Stomach (tissue), 9 donors: ENCODE data around the gene PRDM16. TPM values are rescaled to one million over a fixed set of nuclear protein-coding genes. Genes with fewer than 3 reads are reported as not detected.

ENCODE experiments used
- DNase-seq, 2 donors: peaks; one replicate each; pipeline versions ENCODE4 v3.0.0 to v3.0.0-alpha.2; 2013 to 2019
- H3K27ac ChIP-seq, 5 donors: fragments of 200-600 bp in 4 of 5; sonication (generic) in 4 of 5; one replicate each; pipeline ENCODE4 v1.5.1; 2013 to 2019; ENCODE audit warnings: mild to moderate bottlenecking in 1 of 5, moderate library complexity in 1 of 5
- H3K27me3 ChIP-seq, 3 donors: fragments of 200-600 bp; sonication (generic); one replicate each; pipeline ENCODE4 v1.5.1; 2017 to 2019; ENCODE audit warnings: mixed run types in 1 of 3
- H3K36me3 ChIP-seq, 4 donors: fragments of 200-600 bp; sonication (generic); 1 replicate in 3 of 4; 2 replicates in 1 of 4; pipeline ENCODE4 v1.5.1; 2016 to 2019
- H3K4me1 ChIP-seq, 4 donors: fragments of 200-600 bp; sonication (generic); one replicate each; pipeline ENCODE4 v1.5.1; 2016 to 2019
- H3K4me3 ChIP-seq, 4 donors: fragments of 200-600 bp; sonication (generic) in 3 of 4; one replicate each; pipeline ENCODE4 v1.5.1; 2016 to 2019; ENCODE audit warnings: mild to moderate bottlenecking in 1 of 4
- H3K9me3 ChIP-seq, 4 donors: fragments of 200-600 bp; sonication (generic); one replicate each; pipeline ENCODE4 v1.5.1; 2016 to 2019
- CTCF ChIP-seq, 7 experiments: fragments of 450-650 bp in 4 of 7; fragments of 200-600 bp in 3 of 7; sonication (generic) in 3 of 7; IDR thresholded peaks; one replicate each; pipeline ENCODE4 v1.5.1; 2016 to 2019; ENCODE audit warnings: antibody characterized with exemption in 7 of 7, control low read depth in 2 of 7, mild to moderate bottlenecking in 1 of 7
- EP300 ChIP-seq: sonication (generic); formaldehyde crosslinking; IDR thresholded peaks from one replicate; pipeline ENCODE4 v1.6.1; 2017; ENCODE audit warnings: antibody characterized with exemption
- POLR2A ChIP-seq, 4 donors: fragments of 450-650 bp; IDR thresholded peaks; one replicate each; pipeline ENCODE4 v1.6.1; 2016; ENCODE audit warnings: antibody characterized with exemption in 4 of 4, control low read depth in 2 of 4, mild to moderate bottlenecking in 1 of 4, moderate library complexity in 1 of 4
- POLR2AphosphoS5 ChIP-seq, 3 donors: sonication (generic); formaldehyde crosslinking; IDR thresholded peaks; one replicate each; pipeline ENCODE4 v1.6.1; 2016; ENCODE audit warnings: antibody characterized with exemption in 3 of 3
- WGBS, 5 donors: extraction: QIAGEN DNeasy Blood & Tissue Kit in 3 of 5; methylation state at CpG; one replicate each; pipeline versions ENCODE4 v1.1.5 to v1.1.7; 2013 to 2018; 5-methylcytosine and 5-hydroxymethylcytosine counted together
- intact Hi-C: fragments of 100-400 bp; cut with DNase I; formaldehyde crosslinking; loops from one replicate; pipeline ENCODE4 v1.15.1; 2023; ENCODE audit warnings: low total_unique reads
- polyA plus RNA-seq, 3 donors: library from polyadenylated mRNA; stranded (reverse); fragments of 200-250 nt; gene quantifications; one replicate each; pipeline ENCODE4 v1.2.3, GENCODE V29; 2013
- total RNA-seq, 5 donors: library from RNA; depleted of rRNA; stranded (reverse); fragments of >200 nt; gene quantifications; one replicate each; pipeline versions ENCODE4 v1.1.0 to v1.2.3, GENCODE V29; 2014 to 2016
- donor health status: healthy with polysubstance abuse.
- donor health status: Bipolar disorder and iron deficiency.
- donor health status: healthy.

PRDM16 gene
- total and polyA plus RNA-seq, 8 donors: 0.29 to 222 (median 15.8) TPM

DNA sequence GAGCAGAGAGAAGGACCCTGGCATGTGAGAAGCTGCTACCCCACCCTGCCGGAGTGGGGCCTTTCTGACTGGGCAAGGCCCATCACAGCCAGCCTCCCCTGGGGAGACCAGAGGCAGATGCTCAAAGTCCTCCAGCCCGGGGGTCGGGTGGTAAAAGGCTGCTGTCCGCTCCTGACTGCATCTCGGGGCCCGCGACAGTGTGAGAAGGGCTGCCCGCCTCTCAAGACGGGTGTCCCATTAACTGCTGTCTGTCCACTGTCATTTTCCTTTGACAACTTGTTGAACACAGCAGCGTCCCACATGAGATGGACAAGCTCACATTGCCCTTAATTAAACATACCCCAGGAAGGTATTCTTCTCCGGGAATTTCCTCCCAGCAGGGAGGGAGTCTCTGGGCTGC is 294.0 kb downstream of the PRDM16 start:
- no peak for DNase-seq
- peaks cover 0 to 24% (median 0%) of the 10 kb centered on the region in 3 donors for H3K27me3 ChIP-seq
- no peaks in the 10 kb centered on the region for H3K9me3 ChIP-seq
- H3K27ac ChIP-seq: no peak overlapping the region
- peaks cover 20 to 42% (median 35%) of the 10 kb centered on the region in 4 donors for H3K4me1 ChIP-seq
- no peak overlapping the region for H3K4me3 ChIP-seq
- no peak for TF ChIP-seq CTCF (IDR thresholded peaks at IDR 0.05)
- TF ChIP-seq EP300: no peak
- TF ChIP-seq POLR2AphosphoS5 (IDR thresholded peaks at IDR 0.05): no peak
- no peak for TF ChIP-seq POLR2A (IDR thresholded peaks at IDR 0.05)
- intact Hi-C loops: no loop called here
- H3K36me3 ChIP-seq: no peaks in the 10 kb centered on the region
- WGBS, 5 donors: 87 to 93% (median 91%) methylated on average over 10 to 11 of the region's 11 CpGs

GRCh38 chr1:3363756-3364155 is 294.8 kb downstream of the PRDM16 start:
- Histone ChIP-seq H3K4me3 (no peak overlapping the region), H3K4me1 (peaks cover 20 to 48% (median 38%) of the 10 kb centered on the region in 4 donors), H3K36me3 (no peaks in the 10 kb centered on the region), H3K27ac (no peak overlapping the region), H3K27me3 (peaks cover 0 to 24% (median 0%) of the 10 kb centered on the region in 3 donors), H3K9me3 (no peaks in the 10 kb centered on the region)
- 92 to 96% (median 94%) methylated on average over 15 to 16 of the region's 16 CpGs for WGBS, 5 donors
- TF ChIP-seq POLR2A (IDR thresholded peaks at IDR 0.05): no peak
- TF ChIP-seq POLR2AphosphoS5 (IDR thresholded peaks at IDR 0.05): no peak
- no peak for TF ChIP-seq EP300
- no peak for TF ChIP-seq CTCF (IDR thresholded peaks at IDR 0.05)
- no peak for DNase-seq
- intact Hi-C loops: no loop called here

- Histone ChIP-seq H3K27ac (no peak overlapping the region), H3K4me1 (peaks cover 24 to 49% (median 42%) of the 10 kb centered on the region in 4 donors), H3K4me3 (no peak overlapping the region), H3K9me3 (no peaks in the 10 kb centered on the region), H3K36me3 (no peaks in the 10 kb centered on the region), H3K27me3 (peaks cover 0 to 24% (median 0%) of the 10 kb centered on the region in 3 donors)
- no peak for TF ChIP-seq POLR2AphosphoS5 (IDR thresholded peaks at IDR 0.05)
- TF ChIP-seq POLR2A (IDR thresholded peaks at IDR 0.05): no peak
- no peak for TF ChIP-seq CTCF (IDR thresholded peaks at IDR 0.05)
- no peak for TF ChIP-seq EP300
- WGBS, 5 donors: 77 to 86% (median 83%) methylated on average over 17 to 18 of the region's 18 CpGs
- no peak for DNase-seq
- intact Hi-C loops: no loop called here
Observed at GRCh38 chr1:3364551-3364950, 295.5 kb downstream of the PRDM16 start.

DNA sequence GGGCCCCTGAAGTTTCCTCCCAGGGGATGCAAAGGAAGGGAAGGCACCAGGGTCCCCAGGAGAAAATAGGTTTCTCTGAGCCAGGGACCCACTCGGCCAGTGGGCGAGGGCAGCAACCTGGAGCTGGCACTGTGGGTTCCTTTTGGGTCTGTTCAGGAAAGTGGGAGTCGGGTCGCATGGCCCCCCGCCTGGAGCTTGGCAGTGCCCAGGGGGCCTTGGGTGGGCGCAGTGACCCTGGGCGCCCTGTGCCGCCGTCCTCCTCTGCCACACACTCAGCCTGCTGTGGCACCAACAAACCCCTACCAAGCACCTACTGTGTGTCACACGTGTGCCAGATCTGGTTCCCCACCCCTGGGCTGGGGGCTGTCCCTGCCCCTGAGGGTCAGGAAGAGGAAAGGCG is 296.0 kb downstream of the PRDM16 start:
- TF ChIP-seq EP300: no peak
- no peak for TF ChIP-seq CTCF (IDR thresholded peaks at IDR 0.05)
- no peak for TF ChIP-seq POLR2AphosphoS5 (IDR thresholded peaks at IDR 0.05)
- no peak for TF ChIP-seq POLR2A (IDR thresholded peaks at IDR 0.05)
- no peak for DNase-seq
- H3K4me1 ChIP-seq: peaks cover 29 to 51% (median 43%) of the 10 kb centered on the region in 4 donors
- WGBS, 5 donors: 82 to 90% (median 88%) methylated on average over 2 to 11 of the region's 11 CpGs
- H3K27me3 ChIP-seq: peaks cover 0 to 24% (median 0%) of the 10 kb centered on the region in 3 donors
- H3K9me3 ChIP-seq: no peaks in the 10 kb centered on the region
- H3K4me3 ChIP-seq: no peak overlapping the region
- intact Hi-C loops: no loop called here
- H3K36me3 ChIP-seq: no peaks in the 10 kb centered on the region
- H3K27ac ChIP-seq: no peak overlapping the region
